Measurements from ENCODE around the gene NCKAP1.

GRCh38 chr2:183025993-183026392 is 12.3 kb downstream of the NCKAP1 start:
- TF ChIP-seq CTCF (conservative IDR thresholded peaks at IDR 0.05; ENCODE audit: low read depth, low read length) (no peak), EZH2 (IDR thresholded peaks at IDR 0.05; ENCODE audit: low read length, unreplicated experiment) (no peak)
